Endothelial cell of umbilical vein (primary cell): ENCODE measurements around the gene MED14.

Experiments
- CTCF ChIP-seq, 2 donors: IDR thresholded peaks; 1 replicate in 1 of 2; 2 replicates in 1 of 2; pipeline ENCODE4 v1.5.1; 2011; ENCODE audit warnings: low read length in 2 of 2, mild to moderate bottlenecking in 2 of 2, moderate library complexity in 2 of 2, control low read depth in 1 of 2, inconsistent platforms in 1 of 2, low read depth in 1 of 2; ENCODE audit not compliant: insufficient read depth in 1 of 2; ENCODE audit errors: extremely low read depth in 1 of 2
- JUN ChIP-seq: IDR thresholded peaks from 2 replicates; pipeline ENCODE4 v1.6.1; 2011; ENCODE audit warnings: borderline replicate concordance, low read depth; ENCODE audit not compliant: insufficient read length, insufficient read depth
- MAX ChIP-seq: IDR thresholded peaks from 2 replicates; pipeline ENCODE4 v1.6.1; 2011; ENCODE audit not compliant: insufficient read depth, insufficient read length
- POLR2AphosphoS5 ChIP-seq: IDR thresholded peaks from 2 replicates; pipeline ENCODE4 v1.6.1; 2012; ENCODE audit warnings: low read depth, mild to moderate bottlenecking, control low read depth, low read length, moderate library complexity; ENCODE audit not compliant: insufficient read depth

- TF ChIP-seq CTCF (IDR thresholded peaks at IDR 0.05; ENCODE audit: extremely low read depth in 1 of 2, insufficient read depth in 1 of 2, low read depth in 1 of 2, low read length in 2 of 2) (no peak), MAX (no peak), JUN (no peak), POLR2AphosphoS5 (no peak)
Observed at GRCh38 chrX:40721489-40722106, 13.7 kb downstream of the MED14 start.
